ENCODE data around the gene INA. TPM values are rescaled to one million over a fixed set of nuclear protein-coding genes. Genes with fewer than 3 reads are reported as not detected.
"Not testable (repeated sequence)": the region's sequence is repeated elsewhere in the genome, so short reads cannot be mapped to it uniquely, and the experiment has no call there.

INA gene
- total RNA-seq, 4 donors from 2014 or later, result 0.24 TPM; not detected in 3

- H3K27ac ChIP-seq, result no peak overlapping the region
- intact Hi-C loops (cut with DNase I; ENCODE audit: low total_unique reads), result no loop called here
- H3K27me3 ChIP-seq, result no peaks in the 10 kb centered on the region
- no peak overlapping the region for H3K4me3 ChIP-seq
- no peaks in the 10 kb centered on the region for H3K36me3 ChIP-seq
- in situ Hi-C loops (cut with MboI; ENCODE audit: low sequenced_read_pairs in 4 of 4), result no loop called here
- H3K9me3 ChIP-seq, result no peaks in the 10 kb centered on the region
- TF ChIP-seq POLR2A (IDR thresholded peaks at IDR 0.05), result no peak
- TF ChIP-seq CTCF (IDR thresholded peaks at IDR 0.05 in 4 of 5, conservative IDR thresholded peaks at IDR 0.05 in 1 of 5), result no peak
- DNase-seq (no peak), ATAC-seq (no peak)
- no peaks in the 10 kb centered on the region for H3K4me1 ChIP-seq
These were observed 22.8 kb upstream of the INA start for GRCh38 chr10:103254113-103254512.

GRCh38 chr10:103254538-103255325 lies 22.2 kb upstream of the INA start:
- Histone ChIP-seq H3K27me3 (no peaks in the 10 kb centered on the region), H3K36me3 (no peaks in the 10 kb centered on the region), H3K9me3 (no peaks in the 10 kb centered on the region), H3K4me3 (no peak overlapping the region), H3K27ac (no peak overlapping the region), H3K4me1 (no peaks in the 10 kb centered on the region)
- ATAC-seq (no peak), DNase-seq (no peak)
- intact Hi-C loops (cut with DNase I; ENCODE audit: low total_unique reads), result no loop called here
- no peak for TF ChIP-seq CTCF (IDR thresholded peaks at IDR 0.05 in 4 of 5, conservative IDR thresholded peaks at IDR 0.05 in 1 of 5)
- TF ChIP-seq POLR2A (IDR thresholded peaks at IDR 0.05), result no peak
- in situ Hi-C loops (cut with MboI; ENCODE audit: low sequenced_read_pairs in 4 of 4), result no loop called here

GRCh38 chr10:103256613-103257012 lies 20.3 kb upstream of the INA start:
- intact Hi-C loops (cut with DNase I; ENCODE audit: low total_unique reads), result no loop called here
- Histone ChIP-seq H3K27me3 (no peaks in the 10 kb centered on the region), H3K27ac (no peak overlapping the region), H3K9me3 (no peaks in the 10 kb centered on the region), H3K4me1 (no peaks in the 10 kb centered on the region), H3K4me3 (no peak overlapping the region), H3K36me3 (no peaks in the 10 kb centered on the region)
- TF ChIP-seq CTCF (IDR thresholded peaks at IDR 0.05 in 4 of 5, conservative IDR thresholded peaks at IDR 0.05 in 1 of 5) (no peak), POLR2A (IDR thresholded peaks at IDR 0.05) (no peak)
- in situ Hi-C loops (cut with MboI; ENCODE audit: low sequenced_read_pairs in 4 of 4), result no loop called here
- DNase-seq, result no peak
- ATAC-seq, result no peak

GRCh38 chr10:103257812-103258211 lies 19.1 kb upstream of the INA start:
- no peak overlapping the region for H3K27ac ChIP-seq
- TF ChIP-seq POLR2A (IDR thresholded peaks at IDR 0.05) (no peak), CTCF (IDR thresholded peaks at IDR 0.05 in 4 of 5, conservative IDR thresholded peaks at IDR 0.05 in 1 of 5) (no peak)

GRCh38 chr10:103258928-103259327 lies 18.0 kb upstream of the INA start:
- H3K4me3 ChIP-seq; H3K27ac ChIP-seq; ATAC-seq; H3K4me1 ChIP-seq; in situ Hi-C loops (cut with MboI; ENCODE audit: low sequenced_read_pairs in 4 of 4); H3K27me3 ChIP-seq; intact Hi-C loops (cut with DNase I; ENCODE audit: low total_unique reads); H3K9me3 ChIP-seq; H3K36me3 ChIP-seq; DNase-seq: not testable (repeated sequence)

More at GRCh38 chr10:103257812-103258211, 19.1 kb upstream of the INA start:
- no peaks in the 10 kb centered on the region for H3K36me3 ChIP-seq
- no peak for ATAC-seq
- H3K9me3 ChIP-seq, result no peaks in the 10 kb centered on the region
- no peaks in the 10 kb centered on the region for H3K27me3 ChIP-seq
- in situ Hi-C loops (cut with MboI; ENCODE audit: low sequenced_read_pairs in 4 of 4) (no loop called here), intact Hi-C loops (cut with DNase I; ENCODE audit: low total_unique reads) (no loop called here)
- DNase-seq, result no peak
- no peak overlapping the region for H3K4me3 ChIP-seq
- no peaks in the 10 kb centered on the region for H3K4me1 ChIP-seq
